BJ (cell line): Measurements from ENCODE around the gene RASL10B. TPM values are rescaled to one million over a fixed set of nuclear protein-coding genes. Genes with fewer than 3 reads are reported as not detected.
A peak's percentile ranks its signal among the peaks of the same experiment; 100 is the strongest.

Source experiments
- CTCF ChIA-PET: fragments of 350-600 bp; formaldehyde crosslinking; extraction: SDS; loops from one replicate; lab custom pipeline; 2021; ENCODE audit warnings: antibody characterized with exemption, inconsistent platforms; lab: Yijun Ruan, JAX
- POLR2A ChIA-PET: fragments of 300-600 bp; sonication (Branson Sonifier 250); formaldehyde crosslinking; extraction: SDS; loops from one replicate; lab custom pipeline; 2021; ENCODE audit warnings: antibody characterized with exemption; lab: Charles Lee
- DNase-seq: peaks from one replicate; pipeline ENCODE4 v3.0.0-alpha.2; 2011; ENCODE audit warnings: low read depth
- H3K27me3 ChIP-seq: 2 replicates; pipeline ENCODE4 v1.6.0; 2011; ENCODE audit warnings: low read length; ENCODE audit not compliant: control insufficient read depth, insufficient read depth
- H3K36me3 ChIP-seq: 2 replicates; pipeline ENCODE4 v1.5.1; 2011; ENCODE audit warnings: low read length; ENCODE audit not compliant: control insufficient read depth, insufficient read depth
- H3K4me3 ChIP-seq: 2 replicates; pipeline ENCODE4 v1.5.1; 2011; ENCODE audit warnings: low read depth, mild to moderate bottlenecking, control low read depth, low read length
- polyA minus RNA-seq: library from RNA; depleted of rRNA, polyadenylated mRNA; stranded (reverse); fragments of >200 nt; gene quantifications from 2 replicates; pipeline ENCODE4 v1.2.3, GENCODE V29; 2011; rRNA and poly(A)+ RNA removed
- polyA plus RNA-seq: library from polyadenylated mRNA; depleted of rRNA; stranded (reverse); fragments of >200 nt; gene quantifications from 2 replicates; pipeline ENCODE4 v1.2.3, GENCODE V29; 2011; rRNA removed
- TF ChIP-seq, protein P1 (sequence below): IDR thresholded peaks from 2 replicates; pipeline ENCODE4 v1.5.1; 2011; ENCODE audit warnings: low read depth, mild to moderate bottlenecking, control low read depth, inconsistent platforms, low read length, moderate library complexity; ENCODE audit not compliant: insufficient read depth

Gene RASL10B, protein sequence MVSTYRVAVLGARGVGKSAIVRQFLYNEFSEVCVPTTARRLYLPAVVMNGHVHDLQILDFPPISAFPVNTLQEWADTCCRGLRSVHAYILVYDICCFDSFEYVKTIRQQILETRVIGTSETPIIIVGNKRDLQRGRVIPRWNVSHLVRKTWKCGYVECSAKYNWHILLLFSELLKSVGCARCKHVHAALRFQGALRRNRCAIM
- polyA plus RNA-seq (3.2 and 4.5 TPM in 2 replicates), polyA minus RNA-seq (4.1 and 8.4 TPM in 2 replicates)

DNA sequence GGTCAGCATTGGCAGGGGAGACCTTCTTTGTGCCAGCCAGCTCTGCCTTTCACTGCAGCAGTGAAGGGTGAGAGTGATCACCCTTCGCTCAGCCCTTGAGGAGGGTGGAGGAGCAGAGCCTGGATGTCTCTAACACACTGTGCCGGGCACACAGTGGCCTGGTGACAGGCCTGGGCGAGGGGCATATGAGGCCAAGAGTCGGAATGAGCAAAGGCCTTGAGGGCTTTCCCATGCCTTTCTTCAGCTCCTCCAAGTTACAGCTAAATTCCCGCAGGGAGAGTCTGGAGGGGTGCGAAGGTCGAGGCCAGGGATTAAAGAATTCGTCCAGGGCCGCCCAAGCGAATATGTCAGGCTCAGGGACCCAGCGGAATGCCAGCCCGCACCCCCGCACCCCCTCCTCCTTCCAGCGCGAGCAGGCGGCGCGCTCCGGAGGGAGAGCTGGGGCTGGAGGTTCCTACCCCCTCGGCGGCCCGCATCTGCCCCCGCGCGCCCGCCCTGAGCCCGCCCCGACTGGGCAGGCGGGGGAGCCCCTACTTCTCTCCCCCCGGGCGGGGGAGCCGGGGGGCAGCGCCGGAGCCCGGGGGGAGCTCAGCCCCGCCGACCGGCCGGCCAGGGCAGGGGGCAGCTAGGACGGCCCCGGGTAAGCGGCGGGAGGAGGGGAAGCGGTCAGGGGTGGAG is at the start of gene RASL10B:
TSS of gene RASL10B (plus strand) at position 401 of the 678 bp plus-strand sequence. CDS start 3,546 bp downstream, outside the sequence.
- POLR2A ChIA-PET: interaction anchor here (0.6 kb wide), 2 partner anchors 118 to 143 kb away, joined by 3 to 4 read pairs; no protein-coding TSS in a partner anchor
- CTCF ChIA-PET: interaction anchor here (0.7 to 5.6 kb wide), 6 partner anchors 10 to 153 kb away, joined by 3 to 27 read pairs (median 4); partner anchors contain the start of gene PEX12
- DNase-seq: no peak
- Histone ChIP-seq H3K4me3 (peak within 1 kb of the TSS; percentile 59), H3K27me3 (no peaks in the 10 kb centered on the region), H3K36me3 (peaks cover 1% of the 10 kb centered on the region; the same call in 1 of the 2 replicates)
- TF ChIP-seq, protein P1, sequence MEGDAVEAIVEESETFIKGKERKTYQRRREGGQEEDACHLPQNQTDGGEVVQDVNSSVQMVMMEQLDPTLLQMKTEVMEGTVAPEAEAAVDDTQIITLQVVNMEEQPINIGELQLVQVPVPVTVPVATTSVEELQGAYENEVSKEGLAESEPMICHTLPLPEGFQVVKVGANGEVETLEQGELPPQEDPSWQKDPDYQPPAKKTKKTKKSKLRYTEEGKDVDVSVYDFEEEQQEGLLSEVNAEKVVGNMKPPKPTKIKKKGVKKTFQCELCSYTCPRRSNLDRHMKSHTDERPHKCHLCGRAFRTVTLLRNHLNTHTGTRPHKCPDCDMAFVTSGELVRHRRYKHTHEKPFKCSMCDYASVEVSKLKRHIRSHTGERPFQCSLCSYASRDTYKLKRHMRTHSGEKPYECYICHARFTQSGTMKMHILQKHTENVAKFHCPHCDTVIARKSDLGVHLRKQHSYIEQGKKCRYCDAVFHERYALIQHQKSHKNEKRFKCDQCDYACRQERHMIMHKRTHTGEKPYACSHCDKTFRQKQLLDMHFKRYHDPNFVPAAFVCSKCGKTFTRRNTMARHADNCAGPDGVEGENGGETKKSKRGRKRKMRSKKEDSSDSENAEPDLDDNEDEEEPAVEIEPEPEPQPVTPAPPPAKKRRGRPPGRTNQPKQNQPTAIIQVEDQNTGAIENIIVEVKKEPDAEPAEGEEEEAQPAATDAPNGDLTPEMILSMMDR: no peak

DNA sequence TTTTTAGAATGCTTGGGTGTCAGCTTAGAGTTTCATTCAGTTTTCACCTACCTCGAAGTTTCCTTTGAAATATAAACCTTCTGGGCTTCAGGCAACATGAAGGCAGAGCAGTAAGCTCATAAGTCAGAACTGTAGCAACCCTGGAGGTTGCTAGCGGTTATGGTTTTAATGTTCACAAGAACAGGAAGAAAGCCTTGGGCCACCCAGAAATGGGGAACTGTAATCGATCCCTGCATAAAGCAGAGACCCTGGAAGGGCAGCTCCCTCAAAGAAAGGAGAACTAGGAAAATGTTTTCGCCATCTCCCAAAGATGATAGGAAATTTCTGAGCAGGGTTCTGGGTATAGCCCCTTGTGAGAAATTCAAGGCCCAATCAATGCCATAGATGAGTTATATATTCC is 47.8 kb upstream of the RASL10B start:
- Histone ChIP-seq H3K36me3 (peaks cover 1% of the 10 kb centered on the region; the same call in 1 of the 2 replicates), H3K27me3 (no peaks in the 10 kb centered on the region), H3K4me3 (no peak overlapping the region)
- ChIA-PET CTCF (interaction anchor here (1.4 to 1.6 kb wide), 2 partner anchors 14 to 64 kb away, joined by 5 to 6 read pairs; no protein-coding TSS in a partner anchor), POLR2A (no interaction called here)
- DNase-seq: no peak
- TF ChIP-seq, protein P1: no peak

DNA sequence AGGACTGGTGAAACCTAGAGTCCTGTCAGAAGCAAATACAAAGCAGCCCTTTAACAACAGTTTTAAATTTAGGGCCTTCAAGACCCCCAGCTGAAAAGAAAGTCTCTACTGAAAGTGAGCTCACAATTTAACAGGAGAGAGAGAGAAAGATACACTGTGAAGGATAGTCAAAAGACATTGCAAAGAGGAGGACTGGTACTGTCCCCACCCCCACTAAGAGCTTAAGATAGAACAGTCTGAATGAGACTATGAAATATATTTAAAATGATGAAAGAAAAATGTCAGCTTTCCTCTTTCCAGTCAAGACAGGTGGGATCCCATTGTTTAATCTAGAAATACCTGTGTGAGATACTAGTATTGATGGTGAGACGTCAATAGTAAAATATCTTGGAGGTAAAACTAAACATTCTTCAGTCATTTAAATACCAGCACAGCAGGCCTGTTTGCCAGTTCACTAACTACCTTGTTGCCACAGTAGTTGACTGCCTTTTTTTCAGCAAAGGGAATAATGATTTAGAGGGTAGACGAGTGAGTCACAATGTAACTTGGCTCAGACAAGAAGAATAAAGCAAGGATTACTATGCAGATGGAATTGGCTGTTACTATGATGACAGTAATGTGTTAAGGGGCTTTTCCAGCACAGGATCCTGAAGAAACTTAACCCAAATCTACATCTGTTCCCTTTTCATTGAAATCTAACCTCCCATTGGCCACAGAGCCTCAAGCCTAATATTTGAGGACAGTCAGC is 47.2 kb upstream of the RASL10B start:
- ChIA-PET CTCF (interaction anchor here (0.8 to 1.6 kb wide), 2 partner anchors 19 to 64 kb away, joined by 3 to 6 read pairs; no protein-coding TSS in a partner anchor), POLR2A (no interaction called here)
- H3K4me3 ChIP-seq: no peak overlapping the region
- TF ChIP-seq, protein P1: no peak
- H3K36me3 ChIP-seq: peaks cover 1% of the 10 kb centered on the region; the same call in 1 of the 2 replicates
- peak; percentile 26 for DNase-seq
- H3K27me3 ChIP-seq: no peaks in the 10 kb centered on the region

DNA sequence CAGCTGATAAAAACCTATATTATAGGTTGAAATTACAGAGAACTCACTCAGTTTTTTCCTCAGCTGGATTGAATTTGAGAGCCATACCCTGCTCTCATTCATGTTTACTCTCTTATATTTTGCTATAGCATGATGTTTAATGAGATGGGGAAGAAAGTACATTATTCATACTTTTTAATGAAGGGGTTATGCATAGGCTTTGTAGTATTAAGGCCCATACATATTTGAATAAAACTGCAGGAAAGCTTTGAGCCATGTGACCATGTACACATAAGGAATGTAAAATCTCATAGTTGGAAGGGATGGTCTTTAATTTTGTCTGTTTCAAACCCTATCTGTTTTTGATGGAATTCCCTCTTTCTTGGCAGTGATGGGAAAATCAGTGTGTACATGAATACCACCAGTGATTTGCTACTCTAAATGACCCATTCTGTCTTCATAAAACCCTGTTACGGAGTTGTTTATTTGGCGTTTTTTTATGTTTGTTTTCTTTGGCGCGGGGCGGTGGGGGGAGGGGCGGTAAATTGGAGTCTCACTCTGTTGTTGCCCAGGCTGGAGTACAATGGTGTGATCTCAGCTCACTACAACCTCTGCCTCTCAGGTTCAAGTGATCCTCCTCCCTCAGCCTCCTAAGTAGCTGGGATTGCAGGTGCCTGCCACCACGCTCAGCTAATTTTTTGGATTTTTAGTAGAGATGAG is 38.8 kb upstream of the RASL10B start:
- TF ChIP-seq, protein P1: no peak
- Histone ChIP-seq H3K27me3 (no peaks in the 10 kb centered on the region), H3K4me3 (no peak overlapping the region), H3K36me3 (peaks cover 8% of the 10 kb centered on the region)
- no peak for DNase-seq
- POLR2A ChIA-PET: no interaction called here
- CTCF ChIA-PET: no interaction called here
